Pulmonary artery endothelial cell (primary cell): ENCODE measurements around the gene CCDC80. TPM values are rescaled to one million over a fixed set of nuclear protein-coding genes. Genes with fewer than 3 reads are reported as not detected.
"Not testable (repeated sequence)": the region's sequence is repeated elsewhere in the genome, so short reads cannot be mapped to it uniquely, and the experiment has no call there.

ENCODE experiments used
- DNase-seq: peaks from one replicate; pipeline ENCODE4 v3.0.0-alpha.2; 2011; ENCODE audit warnings: low read depth, low spot score
- total RNA-seq: library from RNA; depleted of rRNA; stranded (reverse); fragments of >200 nt; gene quantifications from 2 replicates; pipeline ENCODE4 v1.2.3, GENCODE V29; 2014

The CCDC80 gene
- total RNA-seq, 1 donor from 2014 or later, result 20.5 TPM

GRCh38 chr3:112597945-112598344 is 43.0 kb downstream of the CCDC80 start:
- DNase-seq, result no peak

GRCh38 chr3:112594856-112595255 is 46.1 kb downstream of the CCDC80 start:
- DNase-seq, result no peak

DNA sequence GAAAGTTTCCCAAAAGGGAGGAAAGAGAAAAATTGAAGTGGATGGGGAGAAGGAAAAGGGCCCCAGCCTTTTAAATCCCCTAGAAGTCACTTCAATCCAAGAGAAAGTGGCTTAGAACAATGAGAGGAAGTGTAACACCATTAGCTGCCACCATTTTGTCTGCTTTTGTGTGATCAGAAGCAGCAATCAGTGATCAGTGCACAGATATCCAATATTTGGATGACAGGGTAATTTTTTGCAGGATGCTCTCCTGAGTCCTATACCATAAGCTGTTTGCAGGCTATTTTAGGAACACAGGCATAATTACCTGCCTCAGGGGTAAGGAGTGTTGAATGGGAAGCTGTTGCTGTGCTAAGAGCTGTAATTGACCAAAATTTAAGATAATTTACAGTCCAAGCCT is 47.7 kb downstream of the CCDC80 start:
- no peak for DNase-seq

- no peak for DNase-seq
These were observed 53.6 kb downstream of the CCDC80 start for GRCh38 chr3:112587336-112587735.

DNA sequence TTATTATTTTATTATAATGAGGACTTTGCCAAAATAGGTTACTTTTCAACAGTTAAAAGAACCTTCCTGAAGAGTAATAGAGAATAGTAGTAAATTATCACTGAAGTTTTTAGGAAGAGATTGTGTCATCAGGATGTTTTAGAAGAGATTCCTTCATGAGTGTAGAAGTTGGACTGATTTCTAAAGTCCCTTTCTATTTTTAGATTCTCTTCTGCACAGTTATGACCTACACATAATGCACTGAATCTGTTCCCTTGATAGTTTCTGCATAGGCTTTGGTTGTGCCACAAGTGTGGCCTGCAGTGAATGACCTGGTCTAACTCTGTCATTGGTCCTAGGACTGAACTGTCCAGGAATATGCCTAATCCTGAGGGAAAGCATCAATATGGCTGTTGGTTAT is 55.2 kb downstream of the CCDC80 start:
- DNase-seq, result no peak

GRCh38 chr3:112583105-112583504 is 57.8 kb downstream of the CCDC80 start:
- no peak for DNase-seq

DNA sequence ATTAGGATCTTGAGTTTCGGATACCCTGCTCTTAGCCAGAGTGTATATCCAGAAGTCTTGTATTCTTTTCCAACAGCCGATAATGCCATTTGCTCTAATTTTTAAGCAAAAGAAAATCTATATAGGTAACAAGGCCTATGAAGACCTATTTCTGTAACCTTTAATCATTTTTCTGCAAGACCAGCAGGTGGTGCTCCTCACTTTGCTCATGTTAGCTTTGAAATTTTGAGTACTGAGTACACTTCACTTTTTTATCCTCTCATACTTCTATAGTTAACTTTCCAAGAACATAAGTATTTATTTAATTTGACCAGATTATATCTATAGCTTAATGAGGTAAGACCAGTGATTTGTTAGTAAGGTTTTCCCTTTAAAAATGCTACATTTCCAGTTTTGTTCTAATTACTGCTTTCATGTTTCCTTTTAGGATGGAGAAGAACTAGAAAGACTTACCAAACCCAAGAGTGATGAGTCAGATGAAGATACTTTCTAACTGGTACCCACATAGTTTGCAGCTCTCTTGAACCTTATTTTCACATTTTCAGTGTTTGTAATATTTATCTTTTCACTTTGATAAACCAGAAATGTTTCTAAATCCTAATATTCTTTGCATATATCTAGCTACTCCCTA is 58.6 kb downstream of the CCDC80 start:
- DNase-seq, result peak; percentile 60

GRCh38 chr3:112579697-112580096 is 61.2 kb downstream of the CCDC80 start:
- DNase-seq, result no peak

GRCh38 chr3:112579232-112579631 is 61.7 kb downstream of the CCDC80 start:
- no peak for DNase-seq

GRCh38 chr3:112572701-112573100 is 68.2 kb downstream of the CCDC80 start:
- no peak for DNase-seq

- DNase-seq, result no peak
These were observed 71.7 kb downstream of the CCDC80 start for GRCh38 chr3:112569265-112569664.

DNA sequence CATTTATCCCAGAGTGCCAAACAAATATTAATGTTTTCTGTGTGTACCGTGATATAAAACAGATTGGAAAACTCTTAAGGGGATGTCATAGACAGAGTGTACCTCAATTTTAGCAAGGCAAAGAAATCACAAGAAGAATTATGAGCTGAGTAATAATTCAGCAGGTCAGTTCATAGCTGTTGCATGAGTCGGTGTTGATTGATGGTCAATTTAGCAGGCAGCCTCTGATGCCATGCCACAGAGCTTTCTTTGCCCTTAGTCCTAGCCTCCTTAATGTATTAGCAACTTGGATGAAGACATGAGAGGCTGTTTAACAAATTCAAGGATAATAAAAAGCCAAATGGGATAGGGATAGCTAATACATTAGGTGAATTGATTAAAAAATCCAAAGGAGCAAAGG is 72.3 kb downstream of the CCDC80 start:
- no peak for DNase-seq

DNA sequence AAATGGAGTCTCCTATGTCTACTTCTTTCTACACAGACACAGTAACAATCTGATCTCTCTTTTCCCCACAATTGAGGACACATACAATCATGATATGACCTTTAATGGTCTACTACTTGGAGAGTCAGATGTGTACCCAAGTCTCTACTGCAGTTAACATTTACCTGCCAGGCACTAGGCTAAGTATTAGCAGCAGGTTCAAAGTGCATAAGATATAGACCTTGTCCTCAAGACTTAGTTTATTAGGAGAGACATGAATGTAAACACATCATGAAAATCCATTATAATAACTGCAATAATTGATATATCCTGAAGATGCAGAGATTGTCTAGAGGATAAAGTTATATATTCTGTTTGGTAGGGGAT is 76.0 kb downstream of the CCDC80 start:
- no peak for DNase-seq

DNA sequence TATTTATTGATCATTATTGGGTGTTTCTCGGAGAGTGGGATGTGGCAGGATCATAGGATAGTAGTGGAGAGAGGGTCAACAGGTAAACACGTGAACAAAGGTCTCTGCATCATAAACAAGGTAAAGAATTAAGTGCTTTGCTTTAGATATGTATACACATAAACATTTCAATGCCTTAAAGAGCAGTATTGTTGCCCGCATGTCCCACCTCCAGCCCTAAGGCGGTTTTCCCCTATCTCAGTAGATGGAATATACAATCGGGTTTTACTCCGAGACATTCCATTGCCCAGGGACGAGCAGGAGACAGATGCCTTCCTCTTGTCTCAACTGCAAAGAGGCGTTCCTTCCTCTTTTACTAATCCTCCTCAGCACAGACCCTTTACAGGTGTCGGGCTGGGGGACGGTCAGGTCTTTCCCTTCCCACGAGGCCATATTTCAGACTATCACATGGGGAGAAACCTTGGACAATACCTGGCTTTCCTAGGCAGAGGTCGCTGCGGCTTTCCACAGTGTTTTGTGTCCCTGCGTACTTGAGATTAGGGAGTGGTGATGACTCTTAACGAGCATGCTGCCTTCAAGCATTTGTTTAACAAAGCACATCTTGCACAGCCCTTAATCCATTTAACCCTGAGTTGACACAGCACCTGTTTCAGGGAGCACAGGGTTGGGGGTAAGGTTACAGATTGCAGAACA is 76.5 kb downstream of the CCDC80 start:
- DNase-seq, result not testable (repeated sequence)

DNA sequence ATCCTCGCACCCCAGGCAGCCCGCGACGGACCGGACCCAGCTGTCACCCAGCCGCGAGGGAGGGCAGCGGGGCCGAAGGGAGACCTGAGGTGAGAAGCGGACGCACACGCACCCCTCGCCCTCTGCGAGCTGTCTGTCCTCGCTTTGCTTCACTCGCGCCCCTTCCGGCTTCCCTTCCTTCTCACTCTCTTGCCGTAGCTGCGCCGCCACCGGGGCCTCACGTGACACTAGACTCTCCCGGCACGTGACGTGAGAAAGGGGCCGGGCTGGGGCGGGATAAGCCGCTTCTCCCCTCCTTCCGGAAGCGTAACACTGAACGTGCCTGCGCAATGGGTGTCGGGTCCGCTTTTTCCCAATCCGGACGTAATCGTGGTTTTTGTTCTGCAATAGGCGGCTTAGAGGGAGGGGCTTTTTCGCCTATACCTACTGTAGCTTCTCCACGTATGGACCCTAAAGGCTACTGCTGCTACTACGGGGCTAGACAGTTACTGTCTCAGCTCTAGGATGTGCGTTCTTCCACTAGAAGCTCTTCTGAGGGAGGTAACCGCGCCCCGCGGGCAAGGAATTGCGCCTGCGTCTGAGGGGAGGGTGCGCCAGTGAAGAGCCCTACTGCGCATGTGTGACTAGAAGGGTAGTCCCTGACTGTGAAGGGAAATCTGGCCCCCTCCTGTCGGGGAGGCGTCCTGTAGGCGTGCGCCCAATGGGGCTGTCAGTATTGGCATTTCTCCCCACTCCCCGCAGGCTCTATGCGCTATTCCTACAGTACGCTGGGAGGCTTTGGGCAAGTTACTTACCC is 79.0 kb downstream of the CCDC80 start, which contains the start of the genes ATG3 and SLC35A5:
Gene ATG3 (minus strand): TSS at position 229 of the 796 bp plus-strand sequence. CDS start 434 bp downstream, outside the sequence.
Gene SLC35A5 (plus strand): TSS at position 312 of the 796 bp plus-strand sequence. CDS start 1,359 bp downstream, outside the sequence.
- DNase-seq, result peak; percentile 92

- no peak for DNase-seq
These were observed 79.5 kb downstream of the CCDC80 start for GRCh38 chr3:112561484-112561733.

- peak; percentile 60 for DNase-seq
These were observed 80.0 kb downstream of the CCDC80 start for GRCh38 chr3:112560721-112561483.

DNA sequence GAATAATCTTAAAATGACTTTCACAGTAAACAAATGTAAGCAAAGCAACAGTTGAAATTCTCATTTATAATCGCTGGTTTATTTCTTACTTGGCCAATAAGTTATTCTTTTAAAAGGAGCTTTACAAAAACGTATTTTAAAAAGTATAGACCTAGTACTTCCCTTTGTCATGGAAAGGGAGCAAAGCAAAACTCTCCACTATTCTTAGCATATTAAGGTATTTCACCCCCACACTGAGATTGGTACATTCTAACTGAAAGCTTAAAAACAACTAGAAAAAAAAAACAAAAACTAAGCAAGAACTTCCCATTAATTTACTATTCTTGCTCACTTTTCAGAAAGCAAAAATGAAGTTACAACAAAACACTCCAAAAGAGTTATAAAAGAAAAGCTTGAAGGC is 80.6 kb downstream of the CCDC80 start:
- no peak for DNase-seq

- DNase-seq, result no peak
These were observed 83.0 kb downstream of the CCDC80 start for GRCh38 chr3:112557976-112558375.

DNA sequence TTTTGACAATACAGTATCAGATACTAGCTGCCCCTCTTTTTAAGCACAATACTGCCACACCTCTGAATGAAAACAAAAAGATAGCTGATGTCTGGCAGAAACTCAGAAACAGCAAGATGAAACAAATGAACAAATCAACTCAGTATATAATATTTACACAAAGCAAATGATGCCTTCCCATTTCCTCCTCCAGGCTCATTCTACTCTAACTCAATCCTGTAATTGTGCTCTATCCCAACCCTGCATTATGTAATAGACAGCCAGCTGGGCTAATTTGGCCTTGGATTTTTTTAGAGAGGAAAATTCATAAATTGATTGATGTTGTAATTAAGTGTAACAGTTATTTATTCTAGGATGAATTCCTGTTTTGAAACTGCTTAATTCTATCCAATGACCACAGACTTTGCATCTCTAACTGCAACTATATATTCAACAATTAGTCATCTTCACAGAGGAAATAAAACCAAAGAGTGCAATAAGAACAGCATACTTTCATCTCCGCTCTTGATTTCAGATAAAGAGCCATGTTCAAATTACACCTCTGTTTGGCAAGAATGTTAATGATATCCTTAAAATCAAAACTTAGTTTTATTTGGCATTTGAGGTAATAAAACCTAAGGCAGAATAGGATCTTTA is 85.3 kb downstream of the CCDC80 start:
- DNase-seq, result no peak

- no peak for DNase-seq
These were observed 90.1 kb downstream of the CCDC80 start for GRCh38 chr3:112550859-112551258.
